Thyroid gland (tissue), 4 donors: ENCODE measurements around the gene RDH13. TPM values are rescaled to one million over a fixed set of nuclear protein-coding genes. Genes with fewer than 3 reads are reported as not detected.
"Not testable (repeated sequence)": the region's sequence is repeated elsewhere in the genome, so short reads cannot be mapped to it uniquely, and the experiment has no call there.

Source experiments
- DNase-seq, 2 donors: peaks; one replicate each; pipeline ENCODE4 v3.0.0-alpha.2; 2019
- H3K27ac ChIP-seq, 3 donors: fragments of 200-600 bp; sonication (generic); 1 replicate in 2 of 3; 2 replicates in 1 of 3; pipeline ENCODE4 v1.5.1; 2016 to 2019; ENCODE audit warnings: mild to moderate bottlenecking in 1 of 3, moderate library complexity in 1 of 3
- H3K27me3 ChIP-seq: fragments of 200-600 bp; sonication (generic); one replicate; pipeline ENCODE4 v1.5.1; 2019
- H3K36me3 ChIP-seq, 2 donors: fragments of 200-600 bp; sonication (generic); one replicate each; pipeline ENCODE4 v1.5.1; 2016 to 2019
- H3K4me1 ChIP-seq, 2 donors: fragments of 200-600 bp; sonication (generic); one replicate each; pipeline ENCODE4 v1.5.1; 2017 to 2019
- H3K4me3 ChIP-seq, 3 donors: fragments of 200-600 bp; sonication (generic); replicated peaks in 1 of 3; 1 replicate in 2 of 3; 2 replicates in 1 of 3; pipeline ENCODE4 v1.5.1; 2016; ENCODE audit warnings: mild to moderate bottlenecking in 1 of 3
- H3K9me3 ChIP-seq: fragments of 200-600 bp; sonication (generic); one replicate; pipeline ENCODE4 v1.5.1; 2017
- CTCF ChIP-seq, 6 experiments: fragments of 200-600 bp in 3 of 6; fragments of 450-650 bp in 3 of 6; sonication (generic) in 3 of 6; IDR thresholded peaks; one replicate each; pipeline ENCODE4 v1.5.1; 2016 to 2019; ENCODE audit warnings: antibody characterized with exemption in 6 of 6, mild to moderate bottlenecking in 2 of 6, inconsistent platforms in 1 of 6, moderate library complexity in 1 of 6
- POLR2A ChIP-seq, 2 donors: fragments of 450-650 bp; IDR thresholded peaks; one replicate each; pipeline ENCODE4 v1.6.1; 2017; ENCODE audit warnings: antibody characterized with exemption in 2 of 2, mild to moderate bottlenecking in 2 of 2, moderate library complexity in 1 of 2
- WGBS, 2 donors: methylation state at CpG; one replicate each; pipeline ENCODE4 v1.1.5; 2017; 5-methylcytosine and 5-hydroxymethylcytosine counted together
- intact Hi-C: fragments of 100-400 bp; cut with DNase I; formaldehyde crosslinking; loops from one replicate; pipeline ENCODE4 v1.15.1; 2023
- total RNA-seq, 4 donors: library from RNA; depleted of rRNA; stranded (reverse); fragments of >200 nt; gene quantifications; one replicate each; pipeline ENCODE4 v1.2.3, GENCODE V29; 2016

Gene RDH13
- total RNA-seq, 4 donors from 2014 or later, result 35.7 to 44.1 (median 38.3) TPM

- Histone ChIP-seq H3K27me3 (no peaks in the 10 kb centered on the region), H3K36me3 (no peaks in the 10 kb centered on the region), H3K4me3 (no peak overlapping the region), H3K4me1 (no peaks in the 10 kb centered on the region), H3K9me3 (no peaks in the 10 kb centered on the region), H3K27ac (no peak overlapping the region)
- peak; percentile 20 to 24 for DNase-seq
- intact Hi-C loops, result no loop called here
- 90% methylated on average over 17 to 20 of the region's 22 CpGs for WGBS, 2 donors
- TF ChIP-seq CTCF (IDR thresholded peaks at IDR 0.05) (no peak), POLR2A (IDR thresholded peaks at IDR 0.05) (no peak)
Measured at GRCh38 chr19:55014714-55015113, 48.2 kb downstream of the RDH13 start.

GRCh38 chr19:55013596-55013995 is 49.4 kb downstream of the RDH13 start:
- Histone ChIP-seq H3K27ac (no peak overlapping the region), H3K27me3 (no peaks in the 10 kb centered on the region), H3K4me3 (no peak overlapping the region), H3K4me1 (no peaks in the 10 kb centered on the region), H3K36me3 (no peaks in the 10 kb centered on the region), H3K9me3 (no peaks in the 10 kb centered on the region)
- intact Hi-C loops, result no loop called here
- WGBS, 2 donors, result 73 to 74% methylated on average over 5 of the region's 5 CpGs
- no peak for TF ChIP-seq CTCF (IDR thresholded peaks at IDR 0.05)
- no peak for TF ChIP-seq POLR2A (IDR thresholded peaks at IDR 0.05)
- DNase-seq, result no peak

- TF ChIP-seq POLR2A (IDR thresholded peaks at IDR 0.05) (no peak), CTCF (IDR thresholded peaks at IDR 0.05) (no peak)
- intact Hi-C loops, result no loop called here
- no peak for DNase-seq
- H3K4me3 ChIP-seq, result no peak overlapping the region
- H3K4me1 ChIP-seq, result no peaks in the 10 kb centered on the region
- no peaks in the 10 kb centered on the region for H3K9me3 ChIP-seq
- WGBS, 2 donors, result 73 to 77% methylated on average over 4 of the region's 4 CpGs
- H3K36me3 ChIP-seq, result no peaks in the 10 kb centered on the region
- H3K27ac ChIP-seq, result no peak overlapping the region
- no peaks in the 10 kb centered on the region for H3K27me3 ChIP-seq
Measured at GRCh38 chr19:55012306-55012705, 50.6 kb downstream of the RDH13 start.

- H3K36me3 ChIP-seq, H3K4me3 ChIP-seq, intact Hi-C loops, H3K9me3 ChIP-seq, H3K4me1 ChIP-seq, DNase-seq, H3K27ac ChIP-seq, H3K27me3 ChIP-seq: not testable (repeated sequence)
- WGBS, 2 donors, result 78 to 84% methylated on average over 7 of the region's 7 CpGs
Measured at GRCh38 chr19:55010561-55010960, 52.4 kb downstream of the RDH13 start.

- H3K4me1 ChIP-seq, intact Hi-C loops, H3K27me3 ChIP-seq, H3K27ac ChIP-seq, H3K9me3 ChIP-seq, DNase-seq, H3K36me3 ChIP-seq, H3K4me3 ChIP-seq: not testable (repeated sequence)
- 71 to 78% methylated on average over 7 of the region's 7 CpGs for WGBS, 2 donors
Measured at GRCh38 chr19:55008781-55009180, 54.2 kb downstream of the RDH13 start.

GRCh38 chr19:55008189-55008588 is 54.8 kb downstream of the RDH13 start:
- H3K4me3 ChIP-seq, H3K4me1 ChIP-seq, DNase-seq, H3K27ac ChIP-seq, H3K27me3 ChIP-seq, intact Hi-C loops, H3K9me3 ChIP-seq, H3K36me3 ChIP-seq: not testable (repeated sequence)
- WGBS, 2 donors, result 78 to 86% methylated on average over 5 of the region's 5 CpGs

- H3K4me1 ChIP-seq, DNase-seq, H3K27me3 ChIP-seq, H3K9me3 ChIP-seq, H3K27ac ChIP-seq, intact Hi-C loops, H3K36me3 ChIP-seq, H3K4me3 ChIP-seq: not testable (repeated sequence)
- WGBS, 2 donors, result 65 to 73% methylated on average over 3 of the region's 3 CpGs
Measured at GRCh38 chr19:55007537-55007936, 55.4 kb downstream of the RDH13 start.

GRCh38 chr19:55006795-55007194 is 56.2 kb downstream of the RDH13 start:
- DNase-seq, H3K4me3 ChIP-seq, H3K36me3 ChIP-seq, intact Hi-C loops, H3K9me3 ChIP-seq, H3K27ac ChIP-seq, H3K27me3 ChIP-seq, H3K4me1 ChIP-seq: not testable (repeated sequence)
- WGBS, 2 donors, result 52 to 64% methylated on average over 11 of the region's 11 CpGs
